ENCODE data around the gene DCDC1.

DNA sequence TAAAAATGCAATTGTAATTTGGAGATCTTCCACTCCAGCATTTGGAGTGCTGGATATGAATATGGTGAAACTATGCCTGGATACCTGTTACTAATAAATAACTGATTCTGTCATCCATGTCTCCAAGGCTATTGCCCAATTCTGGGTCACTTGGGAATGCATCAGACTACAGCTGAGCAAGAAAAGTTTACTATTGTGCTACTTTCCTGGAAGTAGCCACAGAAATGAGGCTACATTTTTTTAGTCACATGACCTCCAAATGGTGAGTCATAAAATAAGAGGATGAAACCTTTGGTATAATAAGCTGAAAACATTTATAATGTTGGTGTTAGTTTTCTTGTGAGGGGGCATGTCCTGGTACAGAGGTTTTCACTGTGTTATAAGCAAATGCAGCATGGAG, 44.4 kb downstream of the DCDC1 start:
- TF ChIP-seq, protein P1, sequence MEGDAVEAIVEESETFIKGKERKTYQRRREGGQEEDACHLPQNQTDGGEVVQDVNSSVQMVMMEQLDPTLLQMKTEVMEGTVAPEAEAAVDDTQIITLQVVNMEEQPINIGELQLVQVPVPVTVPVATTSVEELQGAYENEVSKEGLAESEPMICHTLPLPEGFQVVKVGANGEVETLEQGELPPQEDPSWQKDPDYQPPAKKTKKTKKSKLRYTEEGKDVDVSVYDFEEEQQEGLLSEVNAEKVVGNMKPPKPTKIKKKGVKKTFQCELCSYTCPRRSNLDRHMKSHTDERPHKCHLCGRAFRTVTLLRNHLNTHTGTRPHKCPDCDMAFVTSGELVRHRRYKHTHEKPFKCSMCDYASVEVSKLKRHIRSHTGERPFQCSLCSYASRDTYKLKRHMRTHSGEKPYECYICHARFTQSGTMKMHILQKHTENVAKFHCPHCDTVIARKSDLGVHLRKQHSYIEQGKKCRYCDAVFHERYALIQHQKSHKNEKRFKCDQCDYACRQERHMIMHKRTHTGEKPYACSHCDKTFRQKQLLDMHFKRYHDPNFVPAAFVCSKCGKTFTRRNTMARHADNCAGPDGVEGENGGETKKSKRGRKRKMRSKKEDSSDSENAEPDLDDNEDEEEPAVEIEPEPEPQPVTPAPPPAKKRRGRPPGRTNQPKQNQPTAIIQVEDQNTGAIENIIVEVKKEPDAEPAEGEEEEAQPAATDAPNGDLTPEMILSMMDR (IDR thresholded peaks at IDR 0.05) = no peak
- TF ChIP-seq POLR2A (IDR thresholded peaks at IDR 0.05; ENCODE audit: low read depth) (no peak), EP300 (IDR thresholded peaks at IDR 0.05) (no peak)

All from esophagus muscularis mucosa (tissue), 4 donors.